HepG2 (cell line): ENCODE results near the gene NIP7. TPM values are rescaled to one million over a fixed set of nuclear protein-coding genes. Genes with fewer than 3 reads are reported as not detected.
A peak's percentile ranks its signal among the peaks of the same experiment; 100 is the strongest.
"Not testable (repeated sequence)": the region's sequence is repeated elsewhere in the genome, so short reads cannot be mapped to it uniquely, and the experiment has no call there.

Source experiments
- ATAC-seq: fragments of 200-7000 bp; cut with Tn5 transposase; 3 replicates; pipeline ENCODE4 v1.9.1; 2020; ENCODE audit warnings: mild to moderate bottlenecking, moderate library complexity
- BruUV-seq: library from RNA; stranded (reverse); fragments of 400-500 nt; replicated peaks from 2 replicates; lab custom pipeline; 2021; lab: Mats Ljungman, UMichigan
- CTCF ChIA-PET: fragments of 300-600 bp; formaldehyde crosslinking; extraction: SDS; loops from one replicate; lab custom pipeline; 2021; ENCODE audit warnings: low total read pairs, inconsistent platforms, low intra/inter-chr PET ratio; lab: Yijun Ruan, JAX
- POLR2A ChIA-PET: fragments of 350-600 bp; sonication (Branson Sonifier 250); formaldehyde crosslinking; loops from one replicate; lab custom pipeline; 2020; ENCODE audit warnings: antibody characterized with exemption, inconsistent platforms; lab: Yijun Ruan, JAX
- DNase-seq: peaks from one replicate; pipeline ENCODE4 v3.0.0-alpha.2; 2015; ENCODE audit warnings: low spot score
- FAIRE-seq: peaks from 3 replicates; lab custom pipeline; 2011; peaks lifted over from hg19 to GRCh38; lab: Jason Lieb, UNC
- H2AFZ ChIP-seq: one replicate; pipeline ENCODE4 v1.6.1; 2011; ENCODE audit warnings: low read length, inconsistent platforms
- H3K27ac ChIP-seq: fragments of 300-600 bp; 3 replicates; pipeline ENCODE4 v1.8.0; 2011; ENCODE audit warnings: mixed run types, mild to moderate bottlenecking, mixed read lengths, low read length, inconsistent platforms; ENCODE audit not compliant: insufficient read depth; ENCODE audit errors: extremely low read length
- H3K27me3 ChIP-seq, 2 experiments: fragments of 200-600 bp in 1 of 2; 2 replicates in 1 of 2; 3 replicates in 1 of 2; pipeline versions ENCODE4 v1.6.0 to v1.8.0; 2011; ENCODE audit warnings: low read length in 2 of 2, mild to moderate bottlenecking in 2 of 2, moderate library complexity in 2 of 2, inconsistent platforms in 1 of 2; ENCODE audit not compliant: insufficient read depth in 2 of 2, control insufficient read depth in 1 of 2
- H3K36me3 ChIP-seq, 2 experiments: fragments of 200-600 bp in 1 of 2; replicated peaks in 1 of 2; 2 replicates in 1 of 2; 3 replicates in 1 of 2; pipeline versions ENCODE4 v1.5.1 to v1.8.0; 2011; ENCODE audit warnings: low read length in 2 of 2, inconsistent platforms in 1 of 2; ENCODE audit not compliant: insufficient read depth in 2 of 2, control insufficient read depth in 1 of 2
- H3K4me1 ChIP-seq: 2 replicates; pipeline ENCODE4 v1.5.1; 2012; ENCODE audit warnings: low read length, inconsistent platforms; ENCODE audit not compliant: insufficient read depth
- H3K4me2 ChIP-seq: 2 replicates; pipeline ENCODE4 v1.6.0; 2011; ENCODE audit warnings: low read depth, low read length, inconsistent platforms
- H3K4me3 ChIP-seq, 3 experiments: fragments of 200-600 bp in 1 of 3; sonication (generic), shearing (Covaris generic) in 1 of 3; replicated peaks in 1 of 3; 2 replicates each; pipeline ENCODE4 v1.5.1; 2011 to 2016; ENCODE audit warnings: low read length in 3 of 3, inconsistent platforms in 2 of 3, low read depth in 2 of 3, mild to moderate bottlenecking in 2 of 3, control low read depth in 1 of 3, mixed read lengths in 1 of 3; ENCODE audit not compliant: insufficient read depth in 1 of 3
- H3K79me2 ChIP-seq: one replicate; pipeline ENCODE4 v1.6.1; 2011; ENCODE audit warnings: low read length, inconsistent platforms; ENCODE audit not compliant: insufficient read depth
- H3K9ac ChIP-seq: 2 replicates; pipeline ENCODE4 v1.6.0; 2011; ENCODE audit warnings: mild to moderate bottlenecking, low read depth, low read length, inconsistent platforms; ENCODE audit not compliant: insufficient read depth
- H3K9me3 ChIP-seq: 2 replicates; pipeline ENCODE4 v1.5.1; 2012; ENCODE audit warnings: mild to moderate bottlenecking, low read length
- H4K20me1 ChIP-seq: 2 replicates; pipeline ENCODE4 v1.6.0; 2011; ENCODE audit warnings: inconsistent platforms, mild to moderate bottlenecking, low read length, moderate library complexity; ENCODE audit not compliant: insufficient read depth
- FOXC1 ChIP-seq: sonication (generic); formaldehyde crosslinking; IDR thresholded peaks from 2 replicates; pipeline ENCODE4 v1.8.0; 2022; ENCODE audit warnings: mild to moderate bottlenecking, missing genetic modification reagents, borderline replicate concordance
- RFXAP ChIP-seq: sonication (generic); formaldehyde crosslinking; IDR thresholded peaks from 2 replicates; pipeline ENCODE4 v1.4.0; 2020; ENCODE audit warnings: missing genetic modification reagents, borderline replicate concordance
- SNAPC4 ChIP-seq: sonication (generic); formaldehyde crosslinking; IDR thresholded peaks from 2 replicates; pipeline ENCODE4 v1.4.0; 2020; ENCODE audit warnings: mild to moderate bottlenecking, missing genetic modification reagents
- ZFY ChIP-seq: sonication (generic); formaldehyde crosslinking; IDR thresholded peaks from 2 replicates; pipeline ENCODE4 v1.4.0; 2020; ENCODE audit warnings: missing genetic modification reagents
- ZNF460 ChIP-seq: sonication (generic); formaldehyde crosslinking; IDR thresholded peaks from 2 replicates; pipeline ENCODE4 v1.5.1; 2020; ENCODE audit warnings: missing genetic modification reagents, mild to moderate bottlenecking, borderline replicate concordance
- WGBS: methylation state at CpG from one replicate; pipeline ENCODE4 v1.1.6; 2017; ENCODE audit warnings: low lambda C conversion rate; 5-methylcytosine and 5-hydroxymethylcytosine counted together
- in situ Hi-C: cut with HindIII; loops from 2 replicates; pipeline ENCODE4 v1.10.0; 2017; ENCODE audit warnings: low pct_unique_long_range_greater_than_20kb; ENCODE audit not compliant: extremely low pct_ligation_motif_present
- intact Hi-C: fragments of 100-400 bp; cut with micrococcal nuclease; formaldehyde crosslinking; loops from one replicate; pipeline ENCODE4 v1.10.0; 2022; ENCODE audit not compliant: unreplicated experiment
- polyA plus RNA-seq, 8 experiments: library from polyadenylated mRNA; depleted of rRNA in 3 of 8; stranded (reverse) in 7 of 8; unstranded in 1 of 8; fragments of >200 nt; fragmentation: Illumina TruSeq in 4 of 8; extraction: Trizol in 4 of 8; gene quantifications; 2 replicates each; pipeline versions ENCODE4 v1.2.1 to v1.2.3, GENCODE V29; 2011 to 2016; ENCODE audit warnings: low read depth in 4 of 8, missing spikeins in 1 of 8, mixed read lengths in 1 of 8; ENCODE audit not compliant: insufficient read depth in 1 of 8
- total RNA-seq, 5 experiments: library from RNA; depleted of rRNA; stranded (reverse); fragments of >200 nt; fragmentation: Illumina TruSeq; extraction: Trizol; gene quantifications; 2 replicates each; pipeline ENCODE4 v1.2.3, GENCODE V29; 2016; ENCODE audit warnings: low read depth in 1 of 5

The NIP7 gene
- total and polyA plus RNA-seq, 2 of the 13 experiments (the other 11 are each of a cell fraction or from before 2014, with no cell fraction given): 15.3 to 114 TPM

DNA sequence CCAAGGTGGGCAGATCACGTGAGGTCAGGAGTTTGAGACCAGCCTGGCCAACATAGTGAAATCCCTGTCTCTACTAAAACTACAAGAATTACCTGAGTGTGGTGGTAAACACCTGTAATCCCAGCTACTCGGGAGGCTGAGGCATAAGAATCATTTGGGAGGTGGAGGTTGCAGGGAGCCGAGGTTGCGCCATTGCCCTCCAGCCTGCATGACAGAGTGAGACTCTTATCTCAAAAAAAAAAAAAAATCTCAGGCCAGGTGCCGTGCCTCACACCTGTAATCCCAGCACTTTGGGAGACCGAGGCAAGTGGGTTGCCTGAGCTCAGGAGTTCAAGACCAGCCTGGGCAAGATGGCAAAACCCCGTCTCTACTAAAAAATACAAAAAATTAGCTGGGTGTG lies 42.8 kb upstream of the NIP7 start:
- intact Hi-C loops, FAIRE-seq, ATAC-seq, H3K79me2 ChIP-seq, H3K27ac ChIP-seq, H3K9me3 ChIP-seq, H4K20me1 ChIP-seq, BruUV-seq, CTCF ChIA-PET, DNase-seq, H3K9ac ChIP-seq, in situ Hi-C loops, H2AFZ ChIP-seq, H3K27me3 ChIP-seq, H3K4me2 ChIP-seq, H3K4me3 ChIP-seq, POLR2A ChIA-PET: not testable (repeated sequence)
- H3K4me1 ChIP-seq: peaks cover 21% of the 10 kb centered on the region
- H3K36me3 ChIP-seq: peaks cover 11 to 22% of the 10 kb centered on the region in 2 experiments
- WGBS: 98% methylated on average over 7 of the region's 7 CpGs

DNA sequence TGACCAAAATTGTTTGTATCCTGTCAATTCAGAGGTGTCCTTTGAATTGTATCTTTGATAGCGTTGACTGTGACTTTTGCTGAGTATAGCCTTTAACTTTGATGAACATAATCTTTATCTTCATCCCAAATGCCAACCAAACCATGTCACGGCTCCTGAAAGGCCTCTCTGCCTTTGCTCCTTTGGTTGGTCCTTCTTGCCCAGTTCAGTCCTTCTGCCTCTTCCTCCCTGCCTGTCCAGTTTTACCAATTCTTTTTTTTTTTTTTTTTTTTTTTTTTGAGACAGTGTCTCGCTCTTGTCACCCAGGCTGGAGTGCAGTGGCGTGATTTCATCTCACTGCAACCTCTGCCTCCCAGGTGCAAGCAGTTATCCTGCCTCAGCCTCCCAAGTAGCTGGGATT lies 41.3 kb upstream of the NIP7 start:
- no peak for DNase-seq
- no TSS peak for BruUV-seq
- intact Hi-C loops (no loop called here), in situ Hi-C loops (no loop called here)
- Histone ChIP-seq H3K79me2 (no peaks in the 10 kb centered on the region), H3K36me3 (peaks cover 12 to 30% of the 10 kb centered on the region in 2 experiments), H4K20me1 (no peaks in the 10 kb centered on the region), H2AFZ (no peak overlapping the region), H3K4me3 (no peak overlapping the region), H3K4me2 (0 out of 2 replicates have a peak overlapping the region, but pooled peaks have one; percentile 8), H3K27ac (peak overlapping the region; percentile 35), H3K9ac (no peak overlapping the region), H3K9me3 (no peaks in the 10 kb centered on the region), H3K4me1 (peaks cover 21% of the 10 kb centered on the region), H3K27me3 (no peaks in the 10 kb centered on the region)
- ChIA-PET CTCF (no interaction called here), POLR2A (no interaction called here)
- no peak for TF ChIP-seq ZNF460 (CRISPR knock-in tag)
- TF ChIP-seq FOXC1: no peak
- TF ChIP-seq ZFY (CRISPR knock-in tag): 0 out of 2 replicates have a peak, but pooled peaks have one; percentile 3
- TF ChIP-seq SNAPC4 (CRISPR knock-in tag): no peak
- 0 out of 2 replicates have a peak, but pooled peaks have one; percentile 5 for TF ChIP-seq RFXAP (CRISPR knock-in tag)
- 97% methylated on average over 4 of the region's 4 CpGs for WGBS
- no peak for FAIRE-seq
- ATAC-seq: no peak
